Muscle layer of colon (tissue), 2 donors: ENCODE data around the gene ACVR1B.

Source experiments
- H3K27ac ChIP-seq: one replicate; pipeline ENCODE4 v1.7.0; 2013; ENCODE audit warnings: low read depth, mild to moderate bottlenecking, low read length, moderate library complexity
- H3K27me3 ChIP-seq, 2 donors: one replicate each; pipeline ENCODE4 v1.7.0; 2013; ENCODE audit warnings: low read length in 2 of 2, mild to moderate bottlenecking in 2 of 2; ENCODE audit not compliant: insufficient read depth in 2 of 2, control insufficient read depth in 1 of 2
- H3K36me3 ChIP-seq: one replicate; pipeline ENCODE4 v1.7.0; 2013; ENCODE audit warnings: mild to moderate bottlenecking, low read length; ENCODE audit not compliant: insufficient read depth
- H3K4me1 ChIP-seq: one replicate; pipeline ENCODE4 v1.7.0; 2013; ENCODE audit warnings: mild to moderate bottlenecking, low read length; ENCODE audit not compliant: insufficient read depth
- H3K4me3 ChIP-seq, 2 donors: one replicate each; pipeline ENCODE4 v1.7.0; 2013; ENCODE audit warnings: low read length in 2 of 2, low read depth in 1 of 2, mild to moderate bottlenecking in 1 of 2, moderate library complexity in 1 of 2
- H3K9ac ChIP-seq: one replicate; pipeline ENCODE4 v1.7.0; 2013; ENCODE audit warnings: low read length
- H3K9me3 ChIP-seq: one replicate; pipeline ENCODE4 v1.7.0; 2013; ENCODE audit warnings: mild to moderate bottlenecking, low read length
- donor health status: abdominal sarcoma.
- donor health status: Adenocarcinoma of cecum.

ACVR1B gene

GRCh38 chr12:51911307-51911706 is 40.2 kb upstream of the ACVR1B start:
- H3K9ac ChIP-seq = no peak overlapping the region
- no peak overlapping the region for H3K27ac ChIP-seq
- H3K4me1 ChIP-seq = peaks cover 38% of the 10 kb centered on the region
- peaks cover 8 to 24% of the 10 kb centered on the region in 2 donors for H3K27me3 ChIP-seq
- no peak overlapping the region for H3K4me3 ChIP-seq
- H3K9me3 ChIP-seq = no peaks in the 10 kb centered on the region
- H3K36me3 ChIP-seq = peaks cover 9% of the 10 kb centered on the region

DNA sequence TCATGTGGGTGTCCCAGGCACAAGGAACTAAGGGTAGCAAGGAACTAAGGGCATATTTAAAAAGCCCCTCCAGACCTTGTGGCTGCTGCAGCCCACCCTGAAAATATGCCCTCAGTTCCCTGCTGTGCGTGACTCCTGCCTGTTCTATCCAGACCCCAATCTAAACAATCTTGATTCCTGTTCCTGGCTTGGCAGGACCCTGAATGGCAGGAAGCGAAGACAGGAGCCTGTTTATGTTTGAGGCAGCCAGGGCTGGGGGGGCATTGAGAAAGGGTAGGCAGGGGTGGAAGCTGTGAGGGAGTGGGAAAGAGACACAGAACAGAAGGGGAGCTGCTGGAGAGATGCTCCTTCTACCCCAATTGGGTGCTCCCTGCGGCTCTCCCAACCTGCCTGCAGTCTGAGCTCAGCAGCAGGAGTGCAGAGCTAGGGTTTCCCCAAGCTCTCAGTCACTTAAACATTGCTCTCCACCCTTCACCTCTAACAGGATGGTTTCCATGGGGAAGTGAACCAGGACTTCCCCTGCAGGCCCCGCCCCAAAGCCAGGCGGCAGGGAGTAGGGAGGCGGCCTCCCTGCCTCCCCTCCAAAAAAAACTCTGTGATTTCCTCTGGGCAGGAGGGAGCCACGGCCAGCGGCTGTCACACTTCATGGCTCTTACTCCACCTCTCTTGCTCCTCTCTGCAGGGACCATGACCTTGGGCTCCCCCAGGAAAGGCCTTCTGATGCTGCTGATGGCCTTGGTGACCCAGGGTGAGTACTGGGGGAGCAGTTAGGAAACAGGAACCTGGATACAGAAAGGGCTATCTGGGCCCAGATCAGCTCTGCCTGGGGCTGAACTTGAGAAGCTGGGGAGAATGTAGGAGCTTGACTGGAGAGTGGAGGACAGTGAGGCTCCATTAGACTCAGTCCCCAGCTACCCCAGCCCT is 39.4 kb upstream of the ACVR1B start:
- Histone ChIP-seq H3K4me3 (peak overlapping the region in 1 of 2 donors; percentile 10), H3K9me3 (no peaks in the 10 kb centered on the region), H3K9ac (no peak overlapping the region), H3K27ac (no peak overlapping the region), H3K27me3 (peaks cover under 1 to 16% of the 10 kb centered on the region in 2 donors), H3K4me1 (peaks cover 34% of the 10 kb centered on the region), H3K36me3 (peaks cover 9% of the 10 kb centered on the region)

- peaks cover 34% of the 10 kb centered on the region for H3K4me1 ChIP-seq
- peak overlapping the region in 1 of 2 donors; percentile 10 for H3K4me3 ChIP-seq
- H3K27me3 ChIP-seq = peaks cover 0 to 4% of the 10 kb centered on the region in 2 donors
- peaks cover 9% of the 10 kb centered on the region for H3K36me3 ChIP-seq
- H3K9me3 ChIP-seq = no peaks in the 10 kb centered on the region
- no peak overlapping the region for H3K9ac ChIP-seq
- H3K27ac ChIP-seq = no peak overlapping the region
These were observed 38.1 kb upstream of the ACVR1B start for GRCh38 chr12:51913071-51914033.

DNA sequence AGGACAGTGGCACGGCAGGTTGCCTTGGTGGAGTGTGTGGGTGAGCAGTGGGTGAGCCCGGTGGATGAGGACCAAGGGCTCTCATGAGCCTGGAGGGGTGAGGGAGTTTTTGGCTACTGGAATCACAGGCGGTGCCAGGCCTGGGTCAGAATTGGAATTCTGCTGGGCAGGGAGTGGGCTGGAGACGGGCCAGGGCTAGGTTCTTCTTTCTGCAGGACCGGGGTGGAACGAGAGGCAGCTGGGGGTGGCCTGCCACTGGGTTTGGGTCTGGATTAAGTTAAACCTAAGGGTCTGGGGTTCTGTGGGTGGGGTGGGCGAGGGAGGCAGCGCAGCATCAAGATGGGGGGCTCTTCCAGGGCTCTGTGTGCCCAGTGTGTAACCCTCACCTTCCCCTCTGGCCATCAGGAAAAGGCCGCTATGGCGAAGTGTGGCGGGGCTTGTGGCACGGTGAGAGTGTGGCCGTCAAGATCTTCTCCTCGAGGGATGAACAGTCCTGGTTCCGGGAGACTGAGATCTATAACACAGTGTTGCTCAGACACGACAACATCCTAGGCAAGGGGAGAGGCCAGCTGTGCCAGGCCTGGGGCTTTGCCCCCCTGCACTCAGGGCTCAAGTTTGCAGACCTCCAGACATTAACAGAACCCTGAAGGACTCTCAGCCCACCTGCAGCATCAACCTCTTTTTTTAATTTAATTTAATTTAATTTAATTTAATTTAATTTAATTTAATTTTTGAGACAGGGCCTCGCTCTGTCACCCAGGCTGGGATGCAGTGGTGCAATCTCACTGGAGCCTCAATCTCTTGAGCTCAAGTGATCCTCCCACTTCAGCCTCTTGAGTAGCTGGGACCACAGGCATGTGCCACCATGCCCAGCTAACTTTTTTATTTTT is 37.2 kb upstream of the ACVR1B start:
- H3K27ac ChIP-seq = no peak overlapping the region
- no peak overlapping the region for H3K9ac ChIP-seq

DNA sequence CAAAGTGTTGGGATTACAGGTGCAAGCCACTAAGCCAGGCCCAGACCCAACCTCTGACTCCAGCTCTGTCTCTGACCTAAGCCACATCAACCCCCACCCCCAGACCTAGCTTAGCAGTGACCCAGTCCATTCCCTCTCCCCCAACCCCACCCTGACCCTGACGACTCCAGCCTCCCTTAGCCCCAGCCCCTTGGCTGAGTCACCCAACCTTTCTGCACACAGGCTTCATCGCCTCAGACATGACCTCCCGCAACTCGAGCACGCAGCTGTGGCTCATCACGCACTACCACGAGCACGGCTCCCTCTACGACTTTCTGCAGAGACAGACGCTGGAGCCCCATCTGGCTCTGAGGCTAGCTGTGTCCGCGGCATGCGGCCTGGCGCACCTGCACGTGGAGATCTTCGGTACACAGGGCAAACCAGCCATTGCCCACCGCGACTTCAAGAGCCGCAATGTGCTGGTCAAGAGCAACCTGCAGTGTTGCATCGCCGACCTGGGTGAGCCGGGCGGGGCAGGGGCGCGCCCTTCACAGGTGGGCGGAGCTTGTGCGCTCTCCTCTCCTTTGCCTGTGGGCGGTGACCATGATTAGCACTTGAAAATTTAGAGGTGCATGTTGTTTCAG is 36.4 kb upstream of the ACVR1B start:
- H3K36me3 ChIP-seq = peaks cover 9% of the 10 kb centered on the region
- no peaks in the 10 kb centered on the region for H3K9me3 ChIP-seq
- H3K27ac ChIP-seq = no peak overlapping the region
- H3K4me3 ChIP-seq = no peak overlapping the region
- peaks cover 0 to 4% of the 10 kb centered on the region in 2 donors for H3K27me3 ChIP-seq
- H3K4me1 ChIP-seq = peaks cover 31% of the 10 kb centered on the region
- no peak overlapping the region for H3K9ac ChIP-seq

More for the DNA sequence above, 37.2 kb upstream of the ACVR1B start:
- Histone ChIP-seq H3K4me1 (peaks cover 34% of the 10 kb centered on the region), H3K4me3 (no peak overlapping the region), H3K9me3 (no peaks in the 10 kb centered on the region), H3K36me3 (peaks cover 9% of the 10 kb centered on the region), H3K27me3 (peaks cover 0 to 4% of the 10 kb centered on the region in 2 donors)

DNA sequence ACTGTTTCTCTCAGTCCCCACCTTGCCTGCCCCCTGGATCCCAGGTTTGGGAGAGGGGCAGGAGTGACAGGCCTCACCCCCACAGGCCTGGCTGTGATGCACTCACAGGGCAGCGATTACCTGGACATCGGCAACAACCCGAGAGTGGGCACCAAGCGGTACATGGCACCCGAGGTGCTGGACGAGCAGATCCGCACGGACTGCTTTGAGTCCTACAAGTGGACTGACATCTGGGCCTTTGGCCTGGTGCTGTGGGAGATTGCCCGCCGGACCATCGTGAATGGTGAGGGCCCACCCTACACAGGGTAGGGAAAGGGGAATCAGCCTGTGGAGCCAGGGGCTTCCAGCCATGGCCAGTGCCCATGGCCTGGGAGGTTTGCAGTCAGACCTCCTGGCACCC is 35.5 kb upstream of the ACVR1B start:
- Histone ChIP-seq H3K9me3 (no peaks in the 10 kb centered on the region), H3K4me1 (peaks cover 23% of the 10 kb centered on the region), H3K36me3 (peaks cover 9% of the 10 kb centered on the region), H3K27ac (no peak overlapping the region), H3K4me3 (no peak overlapping the region), H3K27me3 (no peaks in the 10 kb centered on the region), H3K9ac (no peak overlapping the region)

- Histone ChIP-seq H3K4me3 (no peak overlapping the region), H3K36me3 (peaks cover 9% of the 10 kb centered on the region)
These were observed 34.4 kb upstream of the ACVR1B start for GRCh38 chr12:51917041-51917590.

GRCh38 chr12:51917746-51918453 is 33.6 kb upstream of the ACVR1B start:
- no peak overlapping the region for H3K9ac ChIP-seq
- H3K27me3 ChIP-seq = no peaks in the 10 kb centered on the region
- H3K9me3 ChIP-seq = no peaks in the 10 kb centered on the region
- H3K4me3 ChIP-seq = no peak overlapping the region
- H3K27ac ChIP-seq = peak overlapping the region; percentile 34
- peaks cover 7% of the 10 kb centered on the region for H3K4me1 ChIP-seq
- H3K36me3 ChIP-seq = peaks cover 9% of the 10 kb centered on the region

More at GRCh38 chr12:51917041-51917590, 34.4 kb upstream of the ACVR1B start:
- Histone ChIP-seq H3K4me1 (peaks cover 14% of the 10 kb centered on the region), H3K27me3 (no peaks in the 10 kb centered on the region), H3K9me3 (no peaks in the 10 kb centered on the region), H3K9ac (no peak overlapping the region), H3K27ac (no peak overlapping the region)

GRCh38 chr12:51920046-51920445 is 31.5 kb upstream of the ACVR1B start:
- Histone ChIP-seq H3K4me3 (no peak overlapping the region), H3K27ac (no peak overlapping the region), H3K27me3 (peaks cover 0 to 7% of the 10 kb centered on the region in 2 donors), H3K9me3 (no peaks in the 10 kb centered on the region), H3K36me3 (peaks cover 8% of the 10 kb centered on the region), H3K9ac (no peak overlapping the region), H3K4me1 (no peaks in the 10 kb centered on the region)
